Gastroesophageal sphincter (tissue), 4 donors: ENCODE measurements around the gene EPHA2. TPM values are rescaled to one million over a fixed set of nuclear protein-coding genes. Genes with fewer than 3 reads are reported as not detected.
A peak's percentile ranks its signal among the peaks of the same experiment; 100 is the strongest.

Experiments
- ATAC-seq: fragments of 150-250 bp; one replicate; pipeline ENCODE4 v1.9.1; 2016; ENCODE audit warnings: mild to moderate bottlenecking, moderate library complexity
- H3K27ac ChIP-seq, 4 donors: fragments of 200-600 bp; sonication (generic) in 3 of 4; 1 replicate in 3 of 4; 2 replicates in 1 of 4; pipeline ENCODE4 v1.5.1; 2016 to 2019
- H3K27me3 ChIP-seq: fragments of 200-600 bp; sonication (generic); one replicate; pipeline ENCODE4 v1.5.1; 2019
- H3K36me3 ChIP-seq, 2 donors: fragments of 200-600 bp; sonication (generic); one replicate each; pipeline ENCODE4 v1.5.1; 2019; ENCODE audit warnings: control low read depth in 1 of 2
- H3K4me1 ChIP-seq, 3 donors: fragments of 200-600 bp; sonication (generic); 1 replicate in 2 of 3; 2 replicates in 1 of 3; pipeline ENCODE4 v1.5.1; 2016 to 2019; ENCODE audit warnings: control low read depth in 2 of 3
- H3K4me3 ChIP-seq, 2 donors: fragments of 200-600 bp; sonication (generic); one replicate each; pipeline ENCODE4 v1.5.1; 2019; ENCODE audit warnings: mild to moderate bottlenecking in 1 of 2, moderate library complexity in 1 of 2
- H3K9me3 ChIP-seq, 3 donors: fragments of 200-600 bp; sonication (generic); one replicate each; pipeline ENCODE4 v1.5.1; 2017 to 2019; ENCODE audit warnings: control low read depth in 2 of 3
- CTCF ChIP-seq, 4 experiments: fragments of 200-600 bp in 2 of 4; fragments of 450-650 bp in 2 of 4; sonication (generic) in 1 of 4; IDR thresholded peaks; one replicate each; pipeline ENCODE4 v1.5.1; 2017 to 2019; ENCODE audit warnings: antibody characterized with exemption in 4 of 4, mild to moderate bottlenecking in 2 of 4, moderate library complexity in 2 of 4
- EP300 ChIP-seq: sonication (generic); formaldehyde crosslinking; IDR thresholded peaks from one replicate; pipeline ENCODE4 v1.6.1; 2017; ENCODE audit warnings: antibody characterized with exemption, mild to moderate bottlenecking
- POLR2A ChIP-seq, 2 donors: fragments of 450-650 bp; IDR thresholded peaks; one replicate each; pipeline ENCODE4 v1.6.1; 2017; ENCODE audit warnings: antibody characterized with exemption in 2 of 2, mild to moderate bottlenecking in 2 of 2, moderate library complexity in 1 of 2
- POLR2AphosphoS5 ChIP-seq: sonication (generic); formaldehyde crosslinking; IDR thresholded peaks from one replicate; pipeline ENCODE4 v1.6.1; 2017; ENCODE audit warnings: antibody characterized with exemption
- WGBS, 2 donors: methylation state at CpG; one replicate each; pipeline ENCODE4 v1.1.5; 2018; ENCODE audit warnings: low coverage in 1 of 2; 5-methylcytosine and 5-hydroxymethylcytosine counted together
- total RNA-seq, 4 donors: library from RNA; depleted of rRNA; stranded (reverse); fragments of >200 nt; gene quantifications; one replicate each; pipeline ENCODE4 v1.1.0, GENCODE V29; 2016

The EPHA2 gene
- total RNA-seq, 4 donors from 2014 or later, result 8.9 to 16.1 (median 12.4) TPM

DNA sequence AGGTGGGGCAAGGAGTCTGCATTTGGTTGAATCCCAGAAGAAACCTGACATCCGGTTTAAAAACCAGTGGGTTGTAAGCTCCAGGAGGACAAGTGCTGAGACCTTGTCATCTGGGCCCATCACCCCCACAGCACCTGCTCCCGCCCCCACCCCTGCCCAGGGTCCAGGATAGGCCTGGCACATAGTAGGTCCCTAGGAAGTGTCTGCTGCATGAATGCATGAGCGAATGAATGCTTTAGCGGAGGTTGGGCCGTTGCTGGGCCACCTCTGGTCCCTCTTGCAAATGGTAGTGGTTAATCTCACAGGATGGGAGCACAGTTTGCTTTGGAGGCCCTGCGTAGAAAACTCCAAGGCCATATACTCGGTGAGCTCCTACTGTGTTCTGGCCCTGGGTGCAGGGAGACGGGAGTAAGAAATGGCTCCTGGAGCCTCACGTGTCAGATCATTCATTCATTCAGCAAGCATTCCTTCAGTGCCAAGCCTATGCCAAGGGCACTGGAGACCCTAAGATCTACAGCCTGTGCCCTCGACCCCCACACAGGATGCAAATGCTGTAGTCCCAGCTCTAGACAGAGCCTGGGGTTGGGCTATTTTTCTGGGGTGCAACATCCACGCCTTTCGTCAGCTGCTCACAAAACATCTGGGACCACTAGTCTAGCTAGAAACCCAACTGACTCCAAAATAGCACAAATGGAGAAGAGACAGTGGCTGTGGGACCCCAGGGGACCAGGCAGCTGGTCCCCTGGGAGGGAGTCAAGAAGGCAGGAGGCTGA lies 28.9 kb downstream of the EPHA2 start:
- H3K27ac ChIP-seq, result peak overlapping the region in 1 of 4 donors; percentile 13
- ATAC-seq, result no peak
- peaks cover 0 to 6% (median 0%) of the 10 kb centered on the region in 3 donors for H3K4me1 ChIP-seq
- H3K4me3 ChIP-seq, result no peak overlapping the region
- H3K9me3 ChIP-seq, result no peaks in the 10 kb centered on the region
- H3K27me3 ChIP-seq, result no peaks in the 10 kb centered on the region
- peaks cover 0 to 75% of the 10 kb centered on the region in 2 donors for H3K36me3 ChIP-seq
- WGBS, 2 donors, result 90 to 93% methylated on average over 5 to 8 of the region's 12 CpGs
- no peak for TF ChIP-seq POLR2AphosphoS5
- no peak for TF ChIP-seq EP300
- TF ChIP-seq CTCF (IDR thresholded peaks at IDR 0.05), result no peak
- no peak for TF ChIP-seq POLR2A (IDR thresholded peaks at IDR 0.05)

- no peak for TF ChIP-seq POLR2AphosphoS5
- no peak for TF ChIP-seq CTCF (IDR thresholded peaks at IDR 0.05)
- TF ChIP-seq POLR2A (IDR thresholded peaks at IDR 0.05), result no peak
- no peak for TF ChIP-seq EP300
- Histone ChIP-seq H3K27ac (no peak overlapping the region), H3K4me1 (peaks cover 0 to 10% (median 0%) of the 10 kb centered on the region in 3 donors), H3K4me3 (no peak overlapping the region), H3K9me3 (no peaks in the 10 kb centered on the region), H3K36me3 (peaks cover 0 to 67% of the 10 kb centered on the region in 2 donors), H3K27me3 (no peaks in the 10 kb centered on the region)
- WGBS, 2 donors, result 67 to 69% methylated on average over 1 to 2 of the region's 9 CpGs
- no peak for ATAC-seq
These were observed 29.7 kb downstream of the EPHA2 start for GRCh38 chr1:16126160-16126559.

- Histone ChIP-seq H3K4me1 (peaks cover 0 to 15% (median 0%) of the 10 kb centered on the region in 3 donors), H3K36me3 (peaks cover 0 to 60% of the 10 kb centered on the region in 2 donors), H3K27me3 (no peaks in the 10 kb centered on the region), H3K4me3 (no peak overlapping the region), H3K9me3 (no peaks in the 10 kb centered on the region), H3K27ac (no peak overlapping the region)
- no peak for ATAC-seq
- WGBS, 2 donors, result 93% methylated on average over 3 of the region's 3 CpGs; no CpG with 5 or more reads in 1 of the 2 donors
- no peak for TF ChIP-seq EP300
- no peak for TF ChIP-seq POLR2AphosphoS5
- TF ChIP-seq POLR2A (IDR thresholded peaks at IDR 0.05), result no peak
- no peak for TF ChIP-seq CTCF (IDR thresholded peaks at IDR 0.05)
These were observed 30.4 kb downstream of the EPHA2 start for GRCh38 chr1:16125483-16125882.

DNA sequence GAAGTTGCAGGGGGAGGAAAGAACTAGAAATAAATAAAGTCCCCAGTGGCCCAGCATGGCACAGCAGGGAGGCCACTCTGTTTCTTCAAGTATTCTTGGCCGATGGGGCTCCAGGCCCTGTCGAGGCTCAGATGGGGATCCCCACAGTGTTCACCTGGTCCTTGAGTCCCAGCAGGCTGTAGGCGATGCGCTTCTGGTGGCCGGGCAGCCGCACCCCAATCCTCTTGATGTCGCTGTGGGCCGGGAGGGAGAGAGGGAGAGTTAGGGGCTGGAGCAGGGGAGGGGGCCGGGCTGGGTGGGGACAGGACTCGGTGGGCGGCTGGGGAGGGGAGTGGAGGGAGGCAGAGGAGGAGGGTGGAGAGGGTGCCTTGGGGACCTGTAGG lies 30.8 kb downstream of the EPHA2 start:
- H3K36me3 ChIP-seq, result peaks cover 0 to 56% of the 10 kb centered on the region in 2 donors
- no peak for TF ChIP-seq POLR2A (IDR thresholded peaks at IDR 0.05)
- no peak for TF ChIP-seq EP300
- TF ChIP-seq CTCF (IDR thresholded peaks at IDR 0.05), result no peak
- no peak for TF ChIP-seq POLR2AphosphoS5
- no peak overlapping the region for H3K4me3 ChIP-seq
- peaks cover 0 to 15% (median 0%) of the 10 kb centered on the region in 3 donors for H3K4me1 ChIP-seq
- no peaks in the 10 kb centered on the region for H3K27me3 ChIP-seq
- H3K27ac ChIP-seq, result no peak overlapping the region
- 100% methylated on average over 3 of the region's 11 CpGs; no CpG with 5 or more reads in 1 of the 2 donors for WGBS, 2 donors
- H3K9me3 ChIP-seq, result no peaks in the 10 kb centered on the region
- no peak for ATAC-seq
